HG03378 (cell line): ENCODE measurements around the gene TUBA3D.
"Not testable (repeated sequence)": the region's sequence is repeated elsewhere in the genome, so short reads cannot be mapped to it uniquely, and the experiment has no call there.

Source experiments
- ATAC-seq: cut with Tn5 transposase; IDR thresholded peaks from one replicate; pipeline ENCODE4 v1.9.1; 2021; ENCODE audit warnings: mild to moderate bottlenecking, moderate library complexity; ENCODE audit not compliant: unreplicated experiment

The TUBA3D gene

DNA sequence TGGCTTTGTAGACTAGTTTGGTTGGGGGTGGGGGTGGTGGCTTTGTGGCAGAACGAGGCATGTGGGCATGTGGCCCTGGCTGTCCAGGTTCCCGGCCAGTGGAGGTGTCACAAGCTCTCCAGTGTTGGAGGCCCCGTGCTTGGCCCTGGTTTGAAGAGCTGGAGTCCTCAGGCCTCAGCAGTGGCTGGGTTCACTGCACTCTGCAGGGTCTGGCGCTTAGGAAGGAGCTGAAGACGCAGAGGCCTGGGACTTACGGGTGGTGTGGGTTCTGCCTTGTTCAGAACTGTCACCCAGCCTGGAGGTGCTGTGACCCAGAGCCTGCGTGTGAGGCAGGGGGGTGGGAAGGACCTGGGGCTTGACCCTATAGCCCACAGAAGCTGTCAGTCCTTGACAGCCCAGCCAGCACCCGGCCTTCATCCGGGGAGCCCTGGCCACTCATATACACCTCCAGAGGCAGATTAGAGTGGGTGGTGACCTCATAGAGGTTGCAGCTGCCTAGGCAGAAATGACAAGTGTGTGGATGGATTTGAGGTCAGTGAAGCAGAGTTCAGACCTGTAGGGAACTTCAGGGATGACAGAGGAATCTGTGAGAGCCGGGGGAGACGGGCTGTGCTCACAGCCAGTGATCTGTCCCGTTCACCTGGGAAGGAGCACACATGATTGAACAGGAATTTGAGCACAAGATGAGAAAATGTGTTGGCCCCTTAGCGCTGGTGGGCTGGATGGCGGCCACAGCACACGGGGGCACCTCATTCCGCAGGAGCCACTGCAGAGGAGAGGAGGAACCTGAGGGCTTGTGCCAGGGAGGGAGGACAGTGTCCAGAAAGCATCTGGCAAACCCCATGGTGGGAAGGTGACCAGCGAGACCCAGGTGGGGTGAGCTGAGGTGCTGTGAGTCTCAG, 36.3 kb downstream of the TUBA3D start:
- not testable (repeated sequence) for ATAC-seq

DNA sequence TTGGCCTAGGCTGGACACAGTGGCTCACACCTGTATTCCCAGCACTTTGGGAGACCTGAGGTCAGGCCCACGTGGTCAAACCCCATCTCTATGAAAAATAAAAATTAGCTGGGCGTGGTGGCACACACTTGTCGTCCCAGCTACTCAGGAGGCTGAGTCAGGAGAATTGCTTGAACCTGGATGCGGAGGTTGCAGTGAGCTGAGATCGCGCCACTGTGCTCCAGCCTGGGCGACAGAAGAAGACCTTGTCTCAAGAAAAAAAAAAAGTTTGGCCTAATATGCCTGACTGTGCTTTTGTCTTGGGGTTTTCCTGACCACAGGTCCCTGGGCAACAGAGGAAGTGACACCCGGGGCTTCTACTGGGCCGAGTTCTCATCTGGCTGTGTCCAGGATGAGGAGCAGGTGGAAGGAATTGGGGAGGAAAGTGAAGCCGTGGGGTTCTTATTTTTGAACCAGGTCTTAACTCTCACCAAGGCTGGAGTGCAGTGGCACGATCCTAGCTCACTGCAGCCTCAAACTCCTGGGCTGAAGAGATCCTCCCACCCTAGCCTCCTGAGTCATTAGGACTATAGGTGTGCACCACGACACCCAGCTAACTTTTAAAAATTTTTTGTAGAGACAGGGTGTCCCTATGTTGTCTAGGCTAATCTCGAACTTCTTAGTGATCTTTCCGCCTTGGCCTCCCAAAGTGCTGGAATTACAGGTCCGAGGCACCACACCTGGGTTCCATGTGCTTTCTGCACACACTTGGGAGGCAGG, 38.7 kb downstream of the TUBA3D start:
- ATAC-seq: peak; percentile 84

DNA sequence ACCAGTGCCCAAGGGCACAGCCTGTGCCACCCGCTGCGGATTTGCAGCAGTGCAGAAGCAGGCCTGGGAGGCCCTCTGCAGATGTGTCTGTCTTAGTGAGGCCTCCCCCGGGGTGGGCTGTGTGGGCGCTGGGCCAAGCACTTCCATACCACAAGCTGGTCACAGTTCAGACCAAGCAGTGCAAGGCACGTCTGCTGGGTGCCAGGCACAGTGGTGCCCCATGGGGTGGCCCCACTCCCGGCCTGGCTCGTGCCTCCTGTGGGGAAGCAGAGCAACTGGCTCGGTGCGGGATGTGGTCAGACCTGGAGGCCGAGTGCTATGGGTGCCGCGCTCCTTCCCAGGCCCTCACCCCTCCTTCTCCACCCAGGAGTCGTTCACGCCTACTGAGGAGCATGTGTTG, 39.3 kb downstream of the TUBA3D start:
- ATAC-seq: not testable (repeated sequence)

DNA sequence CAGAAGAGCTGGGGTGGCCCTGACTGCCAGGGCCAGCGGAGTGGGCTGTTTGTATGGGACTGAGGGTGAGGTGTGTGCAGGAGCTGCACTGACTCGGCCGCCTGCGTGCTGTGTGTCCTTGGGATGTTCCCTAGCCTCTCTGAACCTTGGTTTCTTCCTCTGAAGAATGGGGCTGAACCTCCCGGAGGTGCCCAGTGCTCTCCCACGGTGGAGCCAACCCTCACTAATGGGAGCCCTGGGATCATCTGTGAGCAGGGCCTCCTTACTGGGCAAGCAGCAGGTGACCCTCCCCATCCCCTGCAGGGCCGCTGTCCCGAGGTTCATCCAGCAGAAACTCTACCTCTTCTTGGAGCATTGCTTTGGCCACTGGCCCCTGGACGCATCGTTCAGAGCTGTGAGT, 40.1 kb downstream of the TUBA3D start:
- ATAC-seq: no peak

DNA sequence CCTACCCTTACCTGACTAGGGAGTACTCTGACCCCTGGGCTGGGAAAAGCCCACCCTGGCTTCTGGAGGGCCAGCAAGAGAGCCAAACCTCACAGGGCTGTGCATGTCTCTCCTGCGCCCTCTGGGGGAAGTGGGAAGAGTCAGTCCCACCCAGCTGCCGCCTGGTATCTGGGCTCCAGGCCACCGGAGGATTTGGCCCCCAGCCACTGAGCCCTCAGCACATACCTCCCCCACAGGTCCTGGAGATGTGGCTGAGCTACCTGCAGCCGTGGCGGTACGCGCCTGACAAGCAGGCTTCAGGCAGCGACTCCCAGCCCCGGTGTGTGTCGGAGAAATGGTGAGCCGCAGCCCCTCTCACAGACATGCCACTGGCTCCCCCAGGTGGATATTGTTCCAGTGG, 40.7 kb downstream of the TUBA3D start:
- not testable (repeated sequence) for ATAC-seq

DNA sequence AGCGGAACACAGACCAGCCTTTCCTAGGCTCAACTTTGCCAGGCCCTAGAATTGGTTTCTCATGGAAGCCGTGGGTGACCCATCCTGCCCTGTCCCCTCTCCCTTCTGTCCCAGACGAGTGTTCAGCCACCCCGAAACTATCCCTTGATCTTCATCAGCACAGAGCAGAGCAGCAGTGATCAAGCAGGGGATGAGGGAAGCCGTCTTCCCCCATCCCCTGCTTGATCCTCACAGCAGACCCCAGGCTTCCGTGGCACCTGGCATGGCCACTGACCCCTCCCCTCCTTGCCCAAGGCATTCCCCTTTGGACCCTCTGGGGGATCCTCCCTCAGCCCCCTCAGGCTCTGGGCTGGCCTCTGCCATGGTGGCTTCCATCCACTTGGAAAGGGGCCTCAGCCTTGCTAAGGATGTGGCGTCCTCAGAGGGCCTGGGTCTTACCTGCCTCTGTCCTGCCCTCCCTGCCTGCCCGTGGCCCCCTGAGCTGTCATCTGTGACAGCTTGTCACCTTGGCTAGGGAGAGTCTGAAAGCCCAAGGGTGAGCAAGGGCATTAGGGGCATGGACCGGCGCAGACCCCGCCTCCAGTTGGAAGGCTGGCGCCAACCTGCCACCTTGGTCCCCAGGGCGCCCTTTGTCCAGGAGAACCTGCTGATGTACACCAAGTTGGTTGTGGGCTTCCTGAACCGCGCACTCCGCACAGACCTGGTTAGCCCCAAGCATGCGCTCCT, 41.4 kb downstream of the TUBA3D start:
- ATAC-seq: no peak

DNA sequence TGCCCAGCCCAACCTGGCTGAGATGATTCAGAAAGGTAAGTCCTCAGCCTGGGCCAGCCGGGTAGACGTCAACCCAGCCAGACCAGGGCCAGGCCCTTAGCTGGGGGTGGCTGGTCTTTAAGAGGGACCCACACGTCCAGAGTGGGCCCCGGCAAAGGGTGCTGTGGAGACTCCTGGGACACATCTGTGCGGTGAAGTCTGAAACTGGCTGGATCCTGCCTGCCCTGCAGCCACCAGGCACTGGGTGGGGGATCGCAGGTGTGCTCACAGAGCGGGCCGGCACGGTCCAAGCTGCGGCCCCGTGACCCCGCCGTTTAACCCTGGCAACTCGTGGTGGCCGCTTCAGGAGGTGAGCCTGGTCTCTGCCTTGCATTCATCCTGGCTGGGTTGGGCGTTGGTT, 41.9 kb downstream of the TUBA3D start:
- not testable (repeated sequence) for ATAC-seq

DNA sequence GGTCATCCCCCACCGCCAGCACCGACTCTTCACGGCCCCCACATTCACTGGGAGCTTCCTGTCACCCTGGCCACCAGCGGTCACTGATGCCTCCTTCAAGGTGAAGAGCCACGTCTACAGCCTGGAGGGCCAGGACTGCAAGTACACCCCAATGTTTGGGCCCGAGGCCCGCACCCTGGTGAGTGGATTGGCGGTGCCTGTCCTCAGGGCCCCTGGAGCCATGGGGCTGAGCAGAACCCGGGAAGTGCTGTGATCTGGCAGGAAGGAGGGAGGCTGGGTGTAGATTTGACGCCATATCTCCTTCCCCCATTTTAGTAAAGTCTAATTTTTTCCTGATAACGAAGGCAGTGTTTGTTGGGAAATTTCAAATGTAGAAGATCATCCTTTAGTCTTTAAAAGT, 42.6 kb downstream of the TUBA3D start:
- not testable (repeated sequence) for ATAC-seq

DNA sequence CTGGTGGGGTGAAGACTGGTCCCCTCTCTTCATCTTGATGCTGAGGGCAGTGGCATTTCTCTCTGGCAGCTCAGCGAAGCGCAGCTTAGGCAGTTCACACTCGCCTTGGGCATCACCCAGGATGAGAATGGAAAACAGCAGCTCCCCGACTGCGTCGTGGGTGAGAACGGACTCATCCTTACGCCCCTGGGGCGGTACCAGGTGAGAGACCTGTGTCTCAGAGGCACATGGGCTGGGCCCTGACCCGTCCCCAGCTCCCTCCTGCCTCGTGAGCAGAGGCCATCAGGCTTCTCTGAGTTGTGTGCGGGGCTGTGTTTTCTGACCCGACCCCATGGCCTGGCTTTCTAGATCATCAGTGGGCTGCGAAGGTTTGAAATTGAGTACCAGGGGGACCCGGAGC, 43.5 kb downstream of the TUBA3D start:
- no peak for ATAC-seq

DNA sequence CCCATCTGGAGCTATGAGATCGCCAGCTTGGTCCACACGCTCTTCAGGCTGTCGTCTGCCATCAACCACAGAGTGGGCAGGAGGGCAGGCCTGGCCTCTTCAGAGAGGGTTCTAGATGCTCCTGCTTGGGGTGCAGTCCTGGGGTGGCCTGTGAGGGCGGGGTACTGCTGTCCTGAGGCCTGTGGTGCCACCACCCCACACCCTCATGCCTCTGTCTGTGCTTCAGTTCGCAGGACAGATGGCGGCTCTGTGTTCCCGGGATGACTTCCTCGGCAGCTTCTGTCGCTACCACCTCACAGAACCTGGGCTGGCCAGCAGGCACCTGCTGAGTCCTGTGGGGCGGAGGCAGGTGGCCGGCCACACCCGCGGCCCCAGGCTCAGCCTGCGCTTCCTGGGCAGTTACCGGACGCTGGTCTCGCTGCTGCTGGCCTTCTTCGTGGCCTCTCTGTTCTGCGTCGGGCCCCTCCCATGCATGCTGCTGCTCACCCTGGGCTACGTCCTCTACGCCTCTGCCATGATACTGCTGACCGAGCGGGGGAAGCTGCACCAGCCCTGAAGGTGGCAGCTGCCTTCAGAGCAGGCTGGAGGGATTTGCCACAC, 44.1 kb downstream of the TUBA3D start:
- ATAC-seq: not testable (repeated sequence)

DNA sequence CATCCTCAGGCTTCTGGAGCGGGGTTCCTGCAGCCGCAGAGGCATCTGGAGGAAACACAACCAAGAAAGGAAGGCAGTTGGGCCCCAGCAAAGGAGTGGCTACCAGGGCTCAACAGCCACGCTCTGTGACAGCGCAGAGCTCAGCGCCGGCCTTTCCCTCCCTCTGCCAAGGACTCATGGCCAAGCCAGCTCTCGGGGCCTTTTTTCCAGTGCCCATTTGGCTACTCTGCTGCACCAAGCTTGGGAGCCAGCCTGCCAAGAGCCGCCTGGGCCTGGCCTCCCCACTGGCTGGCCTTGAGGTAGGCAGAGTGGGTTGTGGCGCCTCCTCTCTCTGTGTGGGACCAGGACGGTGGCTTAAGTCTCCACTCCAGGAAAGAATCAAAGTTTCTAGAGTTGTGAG, 44.6 kb downstream of the TUBA3D start:
- ATAC-seq: no peak

DNA sequence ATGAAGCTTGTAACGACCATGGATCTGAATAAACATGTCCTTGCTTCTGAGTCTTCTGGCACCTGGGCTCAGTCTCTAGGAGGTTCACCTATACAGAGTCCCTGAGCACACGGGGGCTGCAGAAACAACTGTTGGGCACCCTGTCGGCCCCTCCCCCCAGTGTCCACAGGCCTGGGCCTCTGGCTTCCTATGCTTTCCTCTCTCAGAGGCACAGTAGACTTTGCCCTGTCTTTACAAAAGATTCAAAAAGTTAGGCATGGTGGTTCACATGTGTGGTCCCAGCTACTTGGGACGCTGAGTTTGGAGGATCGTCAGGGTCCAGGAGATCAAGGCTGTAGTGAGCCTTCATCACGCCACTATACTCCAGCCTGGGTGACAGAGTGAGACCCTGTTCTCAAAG, 45.6 kb downstream of the TUBA3D start:
- ATAC-seq: not testable (repeated sequence)

DNA sequence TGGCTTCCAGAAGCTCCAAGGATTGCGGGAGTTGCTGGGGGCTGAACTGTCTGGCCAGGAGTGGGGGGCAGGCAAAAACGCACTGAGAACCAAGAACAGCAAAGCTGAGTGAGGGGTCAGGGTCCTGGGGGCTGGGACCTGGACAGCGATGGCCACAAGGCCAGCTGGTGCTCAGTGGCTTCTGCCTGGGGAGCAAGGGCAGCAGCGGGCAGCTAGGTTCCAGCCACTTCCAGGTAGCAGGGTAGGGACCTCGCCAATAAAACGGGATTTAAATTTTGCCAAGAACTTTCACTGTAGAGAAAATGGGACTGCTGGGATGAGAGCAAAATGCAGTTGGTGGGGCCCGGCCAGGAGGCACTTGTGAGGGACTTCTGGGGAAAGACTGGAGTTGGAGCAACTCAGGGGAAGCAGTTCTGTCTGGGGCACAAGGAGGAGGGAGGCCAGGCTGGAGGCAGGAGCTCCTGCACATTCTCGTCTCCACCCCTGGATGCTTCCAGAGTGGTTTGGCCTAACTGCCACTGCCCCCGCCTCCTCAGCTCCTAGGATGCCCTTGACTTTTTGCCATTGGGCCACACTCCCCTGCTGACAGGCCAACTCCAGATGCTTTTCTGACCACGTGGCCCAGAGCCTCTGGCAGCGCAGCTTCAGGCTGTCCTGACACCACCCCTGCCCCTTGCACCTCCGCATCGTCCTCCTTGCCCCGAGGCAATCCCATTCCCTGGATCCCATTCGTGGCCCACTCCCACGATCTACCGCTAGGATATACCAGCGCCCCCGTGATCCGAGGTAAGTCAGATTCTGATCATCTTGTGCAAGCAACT, 46.3 kb downstream of the TUBA3D start:
- ATAC-seq: no peak

DNA sequence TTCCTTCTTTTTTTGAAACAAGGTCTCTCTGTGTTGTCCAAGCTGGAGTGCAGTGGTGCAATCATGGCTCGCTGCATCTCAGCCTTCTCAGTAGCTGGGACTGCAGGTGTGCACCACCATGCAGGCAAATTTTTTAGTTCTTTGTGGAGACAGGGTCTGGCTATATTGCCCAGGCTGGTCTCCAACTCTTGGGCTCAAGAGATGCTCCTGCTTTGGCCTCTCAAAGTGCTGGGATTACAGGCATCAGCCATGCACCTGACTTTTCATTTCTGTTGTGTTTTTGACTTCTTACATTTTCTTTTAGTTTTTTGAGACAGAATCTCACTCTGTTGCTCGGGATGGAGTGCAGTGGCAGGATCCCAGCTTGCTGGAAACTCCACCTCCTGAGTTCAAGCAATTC, 49.3 kb downstream of the TUBA3D start:
- not testable (repeated sequence) for ATAC-seq

DNA sequence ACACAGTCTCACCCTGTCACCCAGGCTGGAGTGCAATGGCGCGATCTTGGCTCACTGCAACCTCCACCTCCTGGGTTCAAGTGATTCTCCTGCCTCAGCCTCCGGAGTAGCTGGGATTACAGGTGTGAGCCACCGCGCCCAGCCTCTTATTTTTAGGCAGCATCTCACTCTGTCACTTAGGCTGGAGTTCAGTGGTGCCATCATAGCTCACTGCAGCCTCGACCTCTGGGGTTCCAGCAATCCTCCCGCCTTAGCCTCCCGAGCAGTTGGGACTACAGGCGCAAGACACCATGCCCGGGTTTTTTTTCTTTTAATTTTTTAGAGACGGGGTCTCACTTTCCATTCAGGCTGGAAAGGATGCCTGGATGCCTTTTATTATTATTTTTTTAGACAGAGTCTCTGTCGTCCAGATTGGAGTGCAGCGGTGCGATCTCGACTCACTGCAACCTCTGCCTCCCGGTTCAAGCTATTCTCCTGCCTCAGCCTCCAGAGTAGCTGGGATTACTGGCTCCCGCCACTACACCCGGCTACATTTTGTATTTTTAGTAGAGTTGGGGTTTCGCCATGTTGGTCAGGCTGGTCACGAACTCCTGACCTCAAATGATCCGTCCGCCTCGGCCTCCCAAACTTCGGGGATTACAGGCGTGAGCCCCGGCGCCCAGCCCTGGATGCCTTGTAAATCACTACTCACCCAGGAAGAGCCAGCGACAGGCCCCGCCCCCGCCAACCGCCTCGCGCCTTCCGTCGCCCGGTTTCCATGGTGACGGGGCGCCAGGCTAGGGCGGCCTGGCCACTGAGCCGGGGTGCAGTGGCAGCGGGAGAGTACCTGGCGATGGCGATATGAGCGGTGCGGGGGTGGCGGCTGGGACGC, 51.4 kb downstream of the TUBA3D start, which contains the start of gene CCDC74A:
Gene CCDC74A (plus strand): TSS at position 758 of the 871 bp plus-strand sequence. CDS start 83 bp downstream, at position 841.
- ATAC-seq: peak; percentile 80

DNA sequence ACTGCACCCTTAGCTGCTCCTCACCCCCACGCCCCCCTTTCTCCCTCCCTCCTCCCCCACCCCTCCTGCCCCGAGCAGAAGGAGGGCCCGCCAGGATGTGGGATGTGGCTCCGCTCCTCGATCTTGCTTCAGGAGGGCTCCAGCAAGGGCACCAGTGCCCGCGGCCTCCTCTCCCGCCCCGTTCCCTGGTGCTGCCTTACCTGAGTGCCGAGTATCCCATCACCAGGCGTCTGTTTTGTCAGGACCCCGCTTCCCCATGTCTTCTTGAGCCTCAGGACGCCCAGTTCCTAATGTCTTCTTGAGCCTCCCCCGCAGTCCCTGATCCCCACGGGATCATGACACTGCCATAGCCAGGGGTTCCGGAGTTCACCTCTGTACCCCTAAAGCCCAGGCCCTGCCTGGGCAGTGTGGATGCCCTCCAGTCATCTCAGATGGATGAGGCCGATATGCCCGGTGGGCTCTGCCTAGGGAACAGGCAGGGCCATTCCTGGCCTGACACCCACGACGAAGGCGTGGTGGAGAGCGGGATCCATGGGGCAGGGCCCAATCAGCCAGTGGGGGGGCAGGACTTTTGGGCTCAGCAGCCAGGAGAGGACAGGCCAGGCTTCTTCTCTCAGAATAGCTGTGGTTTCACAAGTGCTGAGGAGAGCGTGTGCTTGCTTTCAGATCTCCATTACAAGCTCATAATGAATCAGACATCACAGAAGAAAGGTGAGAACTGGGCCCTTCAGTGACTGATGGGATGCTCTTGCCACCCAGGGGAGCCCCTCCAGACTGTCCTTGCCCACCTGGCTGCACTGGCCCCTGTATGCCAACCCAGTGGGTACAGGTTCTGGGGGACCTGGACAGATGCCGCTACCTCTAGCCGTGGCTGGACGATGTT, 53.3 kb downstream of the TUBA3D start:
- peak; percentile 82 for ATAC-seq

DNA sequence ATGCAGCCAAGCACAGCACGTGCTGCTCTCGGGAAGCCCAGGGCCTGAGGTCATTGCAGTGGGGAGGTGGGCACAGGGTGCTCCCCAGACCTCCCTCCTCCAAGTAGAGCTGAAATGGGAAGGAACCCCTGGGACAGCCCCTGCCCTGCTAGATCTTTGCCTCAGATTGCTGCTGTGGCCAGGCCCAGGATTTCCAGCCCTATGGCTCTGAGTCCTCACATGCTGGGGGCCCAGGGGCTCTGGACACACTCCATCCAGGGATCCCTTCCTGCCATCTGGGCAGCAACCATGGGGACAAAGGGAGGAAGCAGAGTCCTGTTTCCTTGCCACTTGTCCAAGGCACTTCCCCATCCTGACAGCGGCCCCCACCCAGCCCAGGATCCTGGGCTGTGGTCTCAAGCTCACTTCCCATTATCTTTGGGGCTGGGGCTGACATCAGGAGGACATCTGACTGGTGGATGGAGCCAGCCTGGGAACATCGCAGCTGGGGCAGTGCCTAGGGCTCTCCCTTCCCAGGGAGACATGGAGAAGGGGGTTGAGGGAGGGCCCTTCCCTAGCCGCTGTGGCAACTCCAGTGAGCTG, 54.0 kb downstream of the TUBA3D start:
- ATAC-seq: not testable (repeated sequence)
